Endothelial cell (in vitro differentiated cells): ENCODE data around the gene CRADD. TPM values are rescaled to one million over a fixed set of nuclear protein-coding genes. Genes with fewer than 3 reads are reported as not detected.

Source experiments
- DNase-seq: peaks from one replicate; pipeline ENCODE4 v3.0.0; 2021; ENCODE audit warnings: low spot score
- H3K27ac Mint-ChIP-seq: one replicate; pipeline ENCODE4 v1.8.0; 2021; ENCODE audit warnings: mixed read lengths, inconsistent platforms; ENCODE audit not compliant: unreplicated experiment
- H3K27me3 Mint-ChIP-seq: one replicate; pipeline ENCODE4 v1.8.0; 2021; ENCODE audit warnings: mild to moderate bottlenecking, moderate library complexity, mixed read lengths, inconsistent platforms; ENCODE audit not compliant: unreplicated experiment
- H3K36me3 Mint-ChIP-seq: one replicate; pipeline ENCODE4 v1.8.0; 2021; ENCODE audit warnings: mild to moderate bottlenecking, low read depth, mixed read lengths, inconsistent platforms; ENCODE audit not compliant: unreplicated experiment
- H3K4me1 Mint-ChIP-seq: one replicate; pipeline ENCODE4 v1.8.0; 2021; ENCODE audit warnings: mild to moderate bottlenecking, mixed read lengths, inconsistent platforms; ENCODE audit not compliant: unreplicated experiment
- H3K4me3 Mint-ChIP-seq: one replicate; pipeline ENCODE4 v1.8.0; 2021; ENCODE audit warnings: mild to moderate bottlenecking, mixed read lengths, inconsistent platforms; ENCODE audit not compliant: unreplicated experiment
- H3K9me3 Mint-ChIP-seq: one replicate; pipeline ENCODE4 v1.8.0; 2021; ENCODE audit warnings: mixed read lengths, inconsistent platforms; ENCODE audit not compliant: unreplicated experiment
- CTCF ChIP-seq: fragments of 200-600 bp; sonication (generic); IDR thresholded peaks from one replicate; pipeline ENCODE4 v1.5.0; 2021; ENCODE audit warnings: antibody characterized with exemption; ENCODE audit not compliant: unreplicated experiment
- total RNA-seq: library from RNA; stranded (reverse); fragmentation: NEBNext Ultra II Directional; extraction: Animal tissue kit (Norgen Biotek cat#: 25700); gene quantifications from one replicate; pipeline ENCODE4 v1.2.1, GENCODE V29; 2021; ENCODE audit not compliant: unreplicated experiment

The CRADD gene
- total RNA-seq, 1 donor from 2014 or later: 6.5 TPM

- H3K4me3 Mint-ChIP-seq: no peak overlapping the region
- H3K9me3 Mint-ChIP-seq: no peaks in the 10 kb centered on the region
- no peak for DNase-seq
- no peak overlapping the region for H3K27ac Mint-ChIP-seq
- H3K36me3 Mint-ChIP-seq: no peaks in the 10 kb centered on the region
- TF ChIP-seq CTCF: no peak
- H3K27me3 Mint-ChIP-seq: peaks cover 5% of the 10 kb centered on the region
- H3K4me1 Mint-ChIP-seq: peaks cover 9% of the 10 kb centered on the region
These were observed 180.2 kb downstream of the CRADD start for GRCh38 chr12:93857279-93857938.

GRCh38 chr12:93857991-93858447 is 180.8 kb downstream of the CRADD start:
- TF ChIP-seq CTCF: no peak
- Mint-ChIP-seq H3K36me3 (no peaks in the 10 kb centered on the region), H3K27ac (no peak overlapping the region), H3K27me3 (peaks cover 5% of the 10 kb centered on the region), H3K9me3 (no peaks in the 10 kb centered on the region), H3K4me1 (peaks cover 7% of the 10 kb centered on the region), H3K4me3 (no peak overlapping the region)
- DNase-seq: no peak

- Mint-ChIP-seq H3K4me3 (no peak overlapping the region), H3K27me3 (peaks cover 5% of the 10 kb centered on the region), H3K4me1 (no peaks in the 10 kb centered on the region), H3K27ac (no peak overlapping the region), H3K36me3 (no peaks in the 10 kb centered on the region), H3K9me3 (no peaks in the 10 kb centered on the region)
- TF ChIP-seq CTCF: no peak
- no peak for DNase-seq
These were observed 183.6 kb downstream of the CRADD start for GRCh38 chr12:93860668-93861373.

GRCh38 chr12:93862424-93862823 is 185.2 kb downstream of the CRADD start:
- H3K9me3 Mint-ChIP-seq: peaks cover 6% of the 10 kb centered on the region
- no peaks in the 10 kb centered on the region for H3K4me1 Mint-ChIP-seq
- no peak for DNase-seq
- no peak overlapping the region for H3K27ac Mint-ChIP-seq
- no peak for TF ChIP-seq CTCF
- peaks cover 5% of the 10 kb centered on the region for H3K27me3 Mint-ChIP-seq
- no peaks in the 10 kb centered on the region for H3K36me3 Mint-ChIP-seq
- H3K4me3 Mint-ChIP-seq: no peak overlapping the region

GRCh38 chr12:93865751-93866150 is 188.6 kb downstream of the CRADD start:
- DNase-seq: no peak
- H3K27ac Mint-ChIP-seq: no peak overlapping the region
- no peak overlapping the region for H3K4me3 Mint-ChIP-seq
- peaks cover 6% of the 10 kb centered on the region for H3K9me3 Mint-ChIP-seq
- no peaks in the 10 kb centered on the region for H3K36me3 Mint-ChIP-seq
- H3K4me1 Mint-ChIP-seq: no peaks in the 10 kb centered on the region
- no peak for TF ChIP-seq CTCF
- peaks cover 5% of the 10 kb centered on the region for H3K27me3 Mint-ChIP-seq
